Measurements from ENCODE around the gene BECN2.
A peak's percentile ranks its signal among the peaks of the same experiment; 100 is the strongest.

BECN2 gene

GRCh38 chr1:241957692-241958494, at the start of gene BECN2:
BECN2 (plus strand) TSS chr1:241957767; CDS start chr1:241957767, 0 bp downstream.
- TF ChIP-seq CTCF (IDR thresholded peaks at IDR 0.05; ENCODE audit: unreplicated experiment in 3 of 3) = no peak
- H3K36me3 Mint-ChIP-seq (ENCODE audit: low read depth) = no peaks in the 10 kb centered on the region
- H3K9me3 Mint-ChIP-seq = no peaks in the 10 kb centered on the region
- H3K27me3 Mint-ChIP-seq (ENCODE audit: low read depth) = peaks cover 4% of the 10 kb centered on the region
- no peaks in the 10 kb centered on the region for H3K4me1 Mint-ChIP-seq
- no peak within 1 kb of the TSS for H3K4me3 Mint-ChIP-seq
- no peak within 1 kb of the TSS for H3K27ac Mint-ChIP-seq

- Mint-ChIP-seq H3K4me1 (peaks cover 8% of the 10 kb centered on the region), H3K27ac (no peak overlapping the region), H3K9me3 (no peaks in the 10 kb centered on the region), H3K36me3 (ENCODE audit: low read depth) (no peaks in the 10 kb centered on the region), H3K4me3 (no peak overlapping the region), H3K27me3 (ENCODE audit: low read depth) (no peaks in the 10 kb centered on the region)
- TF ChIP-seq CTCF (IDR thresholded peaks at IDR 0.05; ENCODE audit: unreplicated experiment in 3 of 3) = no peak
Observed at GRCh38 chr1:241916196-241916595, 41.4 kb upstream of the BECN2 start.

GRCh38 chr1:241917487-241917886, 40.1 kb upstream of the BECN2 start:
- Mint-ChIP-seq H3K4me3 (no peak overlapping the region), H3K27me3 (ENCODE audit: low read depth) (no peaks in the 10 kb centered on the region), H3K4me1 (peaks cover 8% of the 10 kb centered on the region), H3K9me3 (no peaks in the 10 kb centered on the region), H3K36me3 (ENCODE audit: low read depth) (no peaks in the 10 kb centered on the region), H3K27ac (no peak overlapping the region)
- no peak for TF ChIP-seq CTCF (IDR thresholded peaks at IDR 0.05; ENCODE audit: unreplicated experiment in 3 of 3)

- peak overlapping the region in 1 of 3 experiments; percentile 33 for H3K27ac Mint-ChIP-seq
- no peaks in the 10 kb centered on the region for H3K27me3 Mint-ChIP-seq (ENCODE audit: low read depth)
- H3K36me3 Mint-ChIP-seq (ENCODE audit: low read depth) = no peaks in the 10 kb centered on the region
- H3K4me1 Mint-ChIP-seq = peaks cover 8% of the 10 kb centered on the region
- no peaks in the 10 kb centered on the region for H3K9me3 Mint-ChIP-seq
- H3K4me3 Mint-ChIP-seq = no peak overlapping the region
- no peak for TF ChIP-seq CTCF (IDR thresholded peaks at IDR 0.05; ENCODE audit: unreplicated experiment in 3 of 3)
Observed at GRCh38 chr1:241918879-241919278, 38.7 kb upstream of the BECN2 start.

- Mint-ChIP-seq H3K9me3 (no peaks in the 10 kb centered on the region), H3K27me3 (ENCODE audit: low read depth) (no peaks in the 10 kb centered on the region), H3K36me3 (ENCODE audit: low read depth) (no peaks in the 10 kb centered on the region), H3K4me3 (no peak overlapping the region), H3K4me1 (no peaks in the 10 kb centered on the region), H3K27ac (no peak overlapping the region)
- TF ChIP-seq CTCF (IDR thresholded peaks at IDR 0.05; ENCODE audit: unreplicated experiment in 3 of 3) = no peak
Observed at GRCh38 chr1:241924080-241924808, 33.3 kb upstream of the BECN2 start.

Measured in nephron (organoid).